H1 (cell line): ENCODE results near the gene TIMM9. TPM values are rescaled to one million over a fixed set of nuclear protein-coding genes. Genes with fewer than 3 reads are reported as not detected.

Experiments used
- CTCF ChIA-PET: fragments of 300-600 bp; sonication (Branson Sonifier 250); formaldehyde crosslinking; loops from one replicate; lab custom pipeline; 2021; ENCODE audit not compliant: partially characterized antibody; lab: Charles Lee
- POLR2A ChIA-PET: fragments of 300-600 bp; sonication (Branson Sonifier 250); formaldehyde crosslinking; loops from one replicate; lab custom pipeline; 2021; ENCODE audit warnings: inconsistent platforms; ENCODE audit not compliant: partially characterized antibody; lab: Charles Lee
- DNase-seq, 2 experiments: peaks; one replicate each; pipeline versions ENCODE4 v3.0.0 to v3.0.0-alpha.2; 2010 to 2022; ENCODE audit warnings: low spot score in 2 of 2, low read depth in 1 of 2, mixed read lengths in 1 of 2
- FAIRE-seq: peaks from 2 replicates; lab custom pipeline; 2011; peaks lifted over from hg19 to GRCh38; lab: Jason Lieb, UNC
- H2AFZ ChIP-seq: 2 replicates; pipeline ENCODE4 v1.8.1; 2012; ENCODE audit warnings: low read length, inconsistent platforms
- H2AK5ac ChIP-seq: 2 replicates; pipeline ENCODE4 v1.6.1; 2013; ENCODE audit warnings: low read depth, low read length
- H2BK120ac ChIP-seq: replicated peaks from 2 replicates; pipeline ENCODE3; 2013; ENCODE audit warnings: low read depth, low read length, inconsistent platforms
- H2BK12ac ChIP-seq: 2 replicates; pipeline ENCODE4 v1.6.1; 2013; ENCODE audit warnings: low read depth, low read length
- H2BK15ac ChIP-seq: 2 replicates; pipeline ENCODE4 v1.6.1; 2013; ENCODE audit warnings: low read length
- H2BK20ac ChIP-seq: 2 replicates; pipeline ENCODE4 v1.6.1; 2013; ENCODE audit warnings: low read length
- H2BK5ac ChIP-seq: 2 replicates; pipeline ENCODE4 v1.6.1; 2013; ENCODE audit warnings: low read depth, low read length
- H3K14ac ChIP-seq: 2 replicates; pipeline ENCODE4 v1.6.1; 2013; ENCODE audit warnings: inconsistent platforms; ENCODE audit not compliant: insufficient read length
- H3K18ac ChIP-seq: 2 replicates; pipeline ENCODE4 v1.6.1; 2013; ENCODE audit warnings: low read length; ENCODE audit errors: extremely low read depth
- H3K23ac ChIP-seq: 2 replicates; pipeline ENCODE4 v1.6.1; 2013; ENCODE audit warnings: inconsistent platforms; ENCODE audit not compliant: insufficient read length
- H3K23me2 ChIP-seq: 2 replicates; pipeline ENCODE4 v1.6.1; 2013; ENCODE audit warnings: low read depth, low read length
- H3K27ac ChIP-seq: 2 replicates; pipeline ENCODE4 v1.6.1; 2011; ENCODE audit warnings: low read depth, low read length, inconsistent platforms
- H3K27me3 ChIP-seq, 4 experiments: replicated peaks in 1 of 4; 1 replicate in 1 of 4; 2 replicates in 3 of 4; pipeline versions ENCODE4 v1.6.1 to v1.8.1; 2011 to 2013; ENCODE audit warnings: low read length in 3 of 4, mild to moderate bottlenecking in 3 of 4, inconsistent platforms in 2 of 4, mixed read lengths in 2 of 4, moderate library complexity in 1 of 4; ENCODE audit not compliant: control insufficient read depth in 3 of 4, insufficient read depth in 3 of 4; ENCODE audit errors: extremely low read depth in 1 of 4
- H3K36me3 ChIP-seq, 4 experiments: 2 replicates each; pipeline versions ENCODE4 v1.6.1 to v1.8.1; 2011 to 2013; ENCODE audit warnings: mild to moderate bottlenecking in 4 of 4, low read length in 3 of 4, moderate library complexity in 2 of 4, control low read depth in 1 of 4, inconsistent platforms in 1 of 4; ENCODE audit not compliant: insufficient read depth in 4 of 4, control insufficient read depth in 2 of 4
- H3K4ac ChIP-seq: replicated peaks from 2 replicates; pipeline ENCODE3; 2013; ENCODE audit warnings: low read length, low read depth, mixed read lengths, inconsistent platforms; ENCODE audit not compliant: insufficient read length
- H3K4me1 ChIP-seq, 4 experiments: replicated peaks in 1 of 4; 1 replicate in 1 of 4; 2 replicates in 3 of 4; pipeline versions ENCODE4 v1.6.1 to v1.8.1; 2011 to 2013; ENCODE audit warnings: low read length in 3 of 4, inconsistent platforms in 2 of 4, mixed read lengths in 1 of 4; ENCODE audit not compliant: insufficient read depth in 4 of 4, control insufficient read depth in 3 of 4
- H3K4me2 ChIP-seq, 2 experiments: 2 replicates each; pipeline versions ENCODE4 v1.6.1 to v1.8.1; 2011 to 2013; ENCODE audit warnings: low read depth in 2 of 2, low read length in 2 of 2, control low read depth in 1 of 2, inconsistent platforms in 1 of 2, mild to moderate bottlenecking in 1 of 2; ENCODE audit not compliant: insufficient read depth in 1 of 2
- H3K4me3 ChIP-seq, 4 experiments: fragments of 200-600, 300-600 bp in 1 of 4; sonication (generic), shearing (Covaris generic), sonication (Bioruptor Twin) in 1 of 4; 2 replicates each; pipeline versions ENCODE4 v1.5.1 to v1.8.1; 2011 to 2016; ENCODE audit warnings: low read length in 4 of 4, low read depth in 3 of 4, control low read depth in 2 of 4, inconsistent platforms in 2 of 4, mild to moderate bottlenecking in 2 of 4, mixed read lengths in 1 of 4, moderate library complexity in 1 of 4; ENCODE audit not compliant: insufficient read depth in 2 of 4; ENCODE audit errors: extremely low read depth in 1 of 4
- H3K56ac ChIP-seq: replicated peaks from 2 replicates; pipeline ENCODE3; 2013; ENCODE audit warnings: low read depth, mild to moderate bottlenecking, mixed read lengths, low read length, inconsistent platforms; ENCODE audit not compliant: insufficient read length
- H3K79me1 ChIP-seq: 2 replicates; pipeline ENCODE4 v1.6.1; 2013; ENCODE audit warnings: low read depth, low read length, control low read depth
- H3K79me2 ChIP-seq, 2 experiments: 2 replicates each; pipeline versions ENCODE4 v1.6.1 to v1.8.1; 2012 to 2013; ENCODE audit warnings: low read length in 2 of 2, mild to moderate bottlenecking in 2 of 2, inconsistent platforms in 1 of 2; ENCODE audit not compliant: insufficient read depth in 2 of 2, control insufficient read depth in 1 of 2
- H3K9ac ChIP-seq, 4 experiments: replicated peaks in 1 of 4; 1 replicate in 1 of 4; 2 replicates in 3 of 4; pipeline versions ENCODE4 v1.6.1 to v1.8.1; 2011 to 2013; ENCODE audit warnings: low read depth in 3 of 4, low read length in 3 of 4, control low read depth in 2 of 4, mild to moderate bottlenecking in 2 of 4, moderate library complexity in 2 of 4, inconsistent platforms in 1 of 4; ENCODE audit errors: extremely low read depth in 1 of 4
- H3K9me3 ChIP-seq, 2 experiments: 2 replicates each; pipeline versions ENCODE4 v1.6.1 to v1.8.1; 2012 to 2013; ENCODE audit warnings: mild to moderate bottlenecking in 2 of 2, moderate library complexity in 2 of 2, control low read depth in 1 of 2, inconsistent platforms in 1 of 2, low read depth in 1 of 2, low read length in 1 of 2, mixed read lengths in 1 of 2; ENCODE audit not compliant: insufficient read depth in 2 of 2
- H4K20me1 ChIP-seq, 2 experiments: replicated peaks in 1 of 2; 2 replicates each; pipeline versions ENCODE3 to v1.8.1; 2011 to 2013; ENCODE audit warnings: inconsistent platforms in 2 of 2, low read length in 2 of 2, mild to moderate bottlenecking in 1 of 2; ENCODE audit not compliant: insufficient read depth in 2 of 2, control insufficient read depth in 1 of 2
- H4K5ac ChIP-seq: 2 replicates; pipeline ENCODE4 v1.6.1; 2013; ENCODE audit warnings: low read length, low read depth, mixed read lengths, inconsistent platforms; ENCODE audit not compliant: insufficient read length
- H4K8ac ChIP-seq: 2 replicates; pipeline ENCODE4 v1.8.0; 2013; ENCODE audit warnings: mild to moderate bottlenecking, moderate library complexity, low read length, inconsistent platforms; ENCODE audit not compliant: insufficient read depth; ENCODE audit errors: extremely low read depth
- H4K91ac ChIP-seq: replicated peaks from 2 replicates; pipeline ENCODE3; 2013; ENCODE audit warnings: low read length, mixed read lengths, inconsistent platforms; ENCODE audit not compliant: insufficient read length
- MAFK ChIP-seq: IDR thresholded peaks from 2 replicates; pipeline ENCODE4 v1.6.1; 2012; ENCODE audit warnings: low read depth, mild to moderate bottlenecking, improper control_type of control experiment, low read length
- SIRT6 ChIP-seq: IDR thresholded peaks from one replicate; pipeline ENCODE4 v1.7.1; 2012; ENCODE audit warnings: low read length, inconsistent platforms
- WGBS, 2 experiments: shearing (Covaris generic) in 1 of 2; methylation state at CpG; one replicate each; pipeline versions ENCODE4 v1.1.6 to v1.1.7; 2013 to 2015; ENCODE audit warnings: low lambda C conversion rate in 2 of 2, mixed read lengths in 2 of 2, inconsistent platforms in 1 of 2, low coverage in 1 of 2, missing lambda C conversion rate in 1 of 2; ENCODE audit not compliant: insufficient replicate concordance in 2 of 2, insufficient coverage in 1 of 2, insufficient read length in 1 of 2; ENCODE audit errors: extremely low coverage in 1 of 2, missing lambda C conversion rate in 1 of 2; 5-methylcytosine and 5-hydroxymethylcytosine counted together
- polyA plus RNA-seq, 7 experiments: library from polyadenylated mRNA; depleted of rRNA in 3 of 7; stranded (reverse) in 5 of 7; unstranded in 2 of 7; fragments of >200 nt in 5 of 7; fragments of 200-250 nt in 2 of 7; gene quantifications; 1 replicate in 5 of 7; 2 replicates in 1 of 7; 4 replicates in 1 of 7; pipeline versions ENCODE4 v1.2.1 to v1.2.3, GENCODE V29; 2011 to 2013; ENCODE audit warnings: missing spikeins in 2 of 7, mixed read lengths in 2 of 7
- total RNA-seq: library from RNA; stranded (reverse); fragmentation: NEBNext Ultra II Directional; extraction: Animal tissue kit (Norgen Biotek cat#: 25700); gene quantifications from 2 replicates; pipeline ENCODE4 v1.2.1, GENCODE V29; 2021

Gene TIMM9
- total and polyA plus RNA-seq, 2 of the 8 experiments (the other 6 are each of a cell fraction or from before 2014, with no cell fraction given), result 24.0 to 52.2 TPM

- no peak overlapping the region for H4K8ac ChIP-seq
- H2BK20ac ChIP-seq, result no peak overlapping the region
- H3K9me3 ChIP-seq, result no peaks in the 10 kb centered on the region
- H3K4me2 ChIP-seq, result no peak overlapping the region
- 100% methylated on average over 1 of the region's 1 CpG; no CpG with 5 or more reads in 1 of the 2 experiments for WGBS, 2 experiments
- H3K79me1 ChIP-seq, result no peaks in the 10 kb centered on the region
- H2AK5ac ChIP-seq, result no peak overlapping the region
- H3K36me3 ChIP-seq, result peaks cover 5 to 48% (median 22%) of the 10 kb centered on the region in 4 experiments; a peak in 6 of 8 replicates
- no peak overlapping the region for H4K5ac ChIP-seq
- H4K91ac ChIP-seq, result no peak overlapping the region
- H3K4me1 ChIP-seq, result peaks cover 0 to 3% (median 0%) of the 10 kb centered on the region in 4 experiments; a peak in 1 of 7 replicates
- CTCF ChIA-PET, result no interaction called here
- H3K79me2 ChIP-seq, result peaks cover 0 to 6% of the 10 kb centered on the region in 2 experiments; a peak in 3 of 4 replicates
- H3K23ac ChIP-seq, result no peak overlapping the region
- POLR2A ChIA-PET, result no interaction called here
- no peak overlapping the region for H2BK120ac ChIP-seq
- no peak overlapping the region for H2BK5ac ChIP-seq
- no peak overlapping the region for H2AFZ ChIP-seq
- H2BK12ac ChIP-seq, result no peak overlapping the region
- H2BK15ac ChIP-seq, result no peak overlapping the region
- no peak overlapping the region for H3K56ac ChIP-seq
- H3K18ac ChIP-seq, result no peak overlapping the region
- no peak overlapping the region for H3K14ac ChIP-seq
- H3K23me2 ChIP-seq, result no peaks in the 10 kb centered on the region
- no peak for DNase-seq
- no peaks in the 10 kb centered on the region for H3K27me3 ChIP-seq
- peaks cover 0 to 3% of the 10 kb centered on the region in 2 experiments for H4K20me1 ChIP-seq
- H3K4ac ChIP-seq, result no peak overlapping the region
- H3K4me3 ChIP-seq, result no peak overlapping the region
- no peak for FAIRE-seq
- no peak overlapping the region for H3K9ac ChIP-seq
- H3K27ac ChIP-seq, result no peak overlapping the region
- TF ChIP-seq MAFK (no peak), SIRT6 (no peak)
These were observed 12.5 kb downstream of the TIMM9 start for GRCh38 chr14:58414845-58415244.
